K562 (cell line): ENCODE data around the gene SGPL1. TPM values are rescaled to one million over a fixed set of nuclear protein-coding genes. Genes with fewer than 3 reads are reported as not detected.

Source experiments
- ATAC-seq: fragments of 200-7000 bp; cut with Tn5 transposase; 3 replicates; pipeline ENCODE4 v1.9.1; 2020; ENCODE audit warnings: moderate library complexity
- Bru-seq: library from RNA; stranded (reverse); fragments of 400-500 nt; gene quantifications from one replicate; lab custom pipeline; 2021; lab: Mats Ljungman, UMichigan
- BruChase-seq, 2 experiments: library from RNA; stranded (reverse); fragments of 400-500 nt; gene quantifications; one replicate each; lab custom pipeline; 2021; lab: Mats Ljungman, UMichigan
- BruUV-seq: library from RNA; stranded (reverse); fragments of 400-500 nt; replicated peaks from 2 replicates; lab custom pipeline; 2021; lab: Mats Ljungman, UMichigan
- CTCF ChIA-PET: fragments of 300-600 bp; formaldehyde crosslinking; extraction: SDS; loops from one replicate; lab custom pipeline; 2021; ENCODE audit warnings: low intra/inter-chr PET ratio; lab: Yijun Ruan, JAX
- POLR2A ChIA-PET: fragments of 300-600, 350-650 bp; sonication (Branson Sonifier 250); formaldehyde crosslinking; extraction: SDS; loops from one replicate; lab custom pipeline; 2021; ENCODE audit warnings: antibody characterized with exemption, inconsistent platforms; lab: Yijun Ruan, JAX
- DNase-seq, 4 experiments: peaks; one replicate each; pipeline versions ENCODE4 v3.0.0 to v3.0.0-alpha.2; 2011 to 2018; ENCODE audit warnings: low spot score in 3 of 4, mixed read lengths in 3 of 4; ENCODE audit errors: extremely low read depth in 1 of 4
- FAIRE-seq: peaks from 2 replicates; lab custom pipeline; 2011; peaks lifted over from hg19 to GRCh38; lab: Jason Lieb, UNC
- H2AFZ ChIP-seq: 2 replicates; pipeline ENCODE4 v1.6.0; 2011; ENCODE audit warnings: low read depth, low read length, control low read depth, inconsistent platforms
- H3K27ac ChIP-seq: fragments of 200-600 bp; 3 replicates; pipeline ENCODE4 v1.8.0; 2011; ENCODE audit warnings: low read depth, mild to moderate bottlenecking, control low read depth, inconsistent platforms, low read length, moderate library complexity, mixed read lengths; ENCODE audit errors: extremely low read depth
- H3K27me3 ChIP-seq, 2 experiments: fragments of 300-600 bp in 1 of 2; 2 replicates in 1 of 2; 3 replicates in 1 of 2; pipeline versions ENCODE4 v1.6.0 to v1.8.0; 2011; ENCODE audit warnings: inconsistent platforms in 2 of 2, low read length in 2 of 2, mild to moderate bottlenecking in 1 of 2, mixed read lengths in 1 of 2, moderate library complexity in 1 of 2; ENCODE audit not compliant: control insufficient read depth in 2 of 2, insufficient read depth in 2 of 2
- H3K36me3 ChIP-seq: fragments of 300-600 bp; 3 replicates; pipeline ENCODE4 v1.8.0; 2011; ENCODE audit warnings: mild to moderate bottlenecking, low read length, inconsistent platforms; ENCODE audit not compliant: control insufficient read depth, insufficient read depth
- H3K4me1 ChIP-seq, 2 experiments: fragments of 200-600 bp in 1 of 2; replicated peaks in 1 of 2; 2 replicates in 1 of 2; 3 replicates in 1 of 2; pipeline versions ENCODE4 v1.5.1 to v1.8.0; 2011; ENCODE audit warnings: inconsistent platforms in 2 of 2, low read length in 2 of 2, mild to moderate bottlenecking in 1 of 2, mixed read lengths in 1 of 2, moderate library complexity in 1 of 2; ENCODE audit not compliant: control insufficient read depth in 2 of 2, insufficient read depth in 2 of 2
- H3K4me2 ChIP-seq: 2 replicates; pipeline ENCODE4 v1.6.1; 2011; ENCODE audit warnings: low read length, control low read depth, inconsistent platforms, mixed read lengths; ENCODE audit not compliant: insufficient read depth
- H3K4me3 ChIP-seq: fragments of 200-600 bp; sonication (generic), shearing (Covaris generic); 2 replicates; pipeline ENCODE4 v1.5.1; 2016; ENCODE audit warnings: control low read depth, inconsistent platforms
- H3K79me2 ChIP-seq: fragments of 200-600 bp; 3 replicates; pipeline ENCODE4 v1.8.0; 2011; ENCODE audit warnings: low read length, inconsistent platforms; ENCODE audit not compliant: control insufficient read depth, insufficient read depth
- H3K9ac ChIP-seq, 2 experiments: 2 replicates each; pipeline versions ENCODE4 v1.6.0 to v1.6.1; 2011; ENCODE audit warnings: low read depth in 2 of 2, low read length in 2 of 2, control low read depth in 1 of 2, inconsistent platforms in 1 of 2, mild to moderate bottlenecking in 1 of 2, mixed read lengths in 1 of 2; ENCODE audit not compliant: insufficient read depth in 1 of 2
- H3K9me1 ChIP-seq: one replicate; pipeline ENCODE4 v1.6.0; 2011; ENCODE audit warnings: inconsistent platforms, mild to moderate bottlenecking, low read length, moderate library complexity; ENCODE audit not compliant: control insufficient read depth, insufficient read depth
- H3K9me3 ChIP-seq: replicated peaks from 2 replicates; pipeline ENCODE4 v1.5.1; 2011; ENCODE audit warnings: low read depth, low read length, inconsistent platforms; ENCODE audit not compliant: control insufficient read depth, insufficient read depth
- H4K20me1 ChIP-seq: replicated peaks from 2 replicates; pipeline ENCODE4 v1.6.1; 2011; ENCODE audit warnings: low read length, inconsistent platforms, mixed read lengths; ENCODE audit not compliant: control insufficient read depth, insufficient read depth
- CCNT2 ChIP-seq: IDR thresholded peaks from 2 replicates; pipeline ENCODE4 v1.6.1; 2011; ENCODE audit warnings: borderline replicate concordance, low read depth, mild to moderate bottlenecking, moderate library complexity, mixed read lengths, low read length; ENCODE audit not compliant: insufficient read length; ENCODE audit errors: extremely low read depth
- ELF1 ChIP-seq: fragments of 200-800 bp; sonication (Bioruptor generic); IDR thresholded peaks from 2 replicates; pipeline ENCODE4 v1.6.1; 2016; ENCODE audit warnings: missing genetic modification characterization, missing compliant biosample characterization
- GATA2 ChIP-seq: sonication (generic); formaldehyde crosslinking; IDR thresholded peaks from 2 replicates; pipeline ENCODE4 v1.4.0; 2020; ENCODE audit warnings: mild to moderate bottlenecking, missing genetic modification reagents
- HNRNPL ChIP-seq: fragments of 200-400 bp; formaldehyde crosslinking; IDR thresholded peaks from 2 replicates; pipeline ENCODE4 v1.6.1; 2017; ENCODE audit warnings: low read depth, mild to moderate bottlenecking, low read length
- SMARCB1 ChIP-seq: IDR thresholded peaks from 2 replicates; pipeline ENCODE4 v1.6.1; 2011; ENCODE audit warnings: improper control_type of control experiment, low read depth; ENCODE audit not compliant: insufficient read length
- SP1 ChIP-seq: sonication (generic); formaldehyde crosslinking; IDR thresholded peaks from 2 replicates; pipeline ENCODE4 v1.8.1; 2022; ENCODE audit warnings: mild to moderate bottlenecking, missing genetic modification reagents
- ZBTB1 ChIP-seq: sonication (generic); formaldehyde crosslinking; IDR thresholded peaks from 2 replicates; pipeline ENCODE4 v1.8.1; 2023; ENCODE audit warnings: missing genetic modification reagents, low read depth, mild to moderate bottlenecking, borderline replicate concordance
- ZFPM2 ChIP-seq: fragments of 250-450 bp; sonication (Bioruptor Pico); IDR thresholded peaks from 2 replicates; pipeline ENCODE4 v1.5.1; 2022; ENCODE audit warnings: mild to moderate bottlenecking
- ZFX ChIP-seq: sonication (generic); formaldehyde crosslinking; IDR thresholded peaks from 2 replicates; pipeline ENCODE4 v1.8.0; 2022; ENCODE audit warnings: mild to moderate bottlenecking, missing genetic modification reagents, moderate library complexity
- ZNF232 ChIP-seq: sonication (generic); formaldehyde crosslinking; IDR thresholded peaks from 2 replicates; pipeline ENCODE4 v1.8.0; 2022; ENCODE audit warnings: mild to moderate bottlenecking, missing genetic modification reagents
- WGBS: fragments of 100-300 bp; shearing (Covaris generic); methylation state at CpG from one replicate; pipeline ENCODE4 v1.1.6; 2016; ENCODE audit warnings: low coverage, mixed read lengths; ENCODE audit not compliant: insufficient coverage; ENCODE audit errors: missing lambda C conversion rate; 5-methylcytosine and 5-hydroxymethylcytosine counted together
- in situ Hi-C: fragments of 300-500 bp; cut with MboI; formaldehyde crosslinking; loops from 4 replicates; pipeline ENCODE4 v1.15.0; 2018; ENCODE audit warnings: inconsistent platforms, mixed read lengths
- intact Hi-C: fragments of 100-400 bp; cut with micrococcal nuclease; formaldehyde crosslinking; loops from 2 replicates; pipeline ENCODE4 v1.14.2; 2022
- long read RNA-seq, 3 experiments: library from polyadenylated mRNA in 2 of 3; library from RNA in 1 of 3; unstranded in 2 of 3; stranded (forward) in 1 of 3; transcript quantifications; one replicate each; pipeline ENCODE4 v2.0.0, GENCODE V29; 2019 to 2022
- polyA minus RNA-seq, 3 experiments: library from RNA; depleted of rRNA, polyadenylated mRNA; stranded (reverse); fragments of >200 nt; gene quantifications; 2 replicates each; pipeline ENCODE4 v1.2.3, GENCODE V29; 2011
- polyA plus RNA-seq, 8 experiments: library from polyadenylated mRNA; depleted of rRNA in 4 of 8; stranded (reverse) in 5 of 8; unstranded in 3 of 8; fragments of >200 nt; fragmentation: Nextera tagmentation in 2 of 8; fragmentation: Illumina TruSeq in 1 of 8; extraction: Ambion mirVana in 2 of 8; extraction: Trizol in 1 of 8; gene quantifications; 2 replicates each; pipeline versions ENCODE4 v1.2.1 to v1.2.3, GENCODE V29; 2011 to 2014; ENCODE audit warnings: inconsistent platforms in 1 of 8, missing spikeins in 1 of 8
- total RNA-seq, 7 experiments: library from RNA; depleted of rRNA in 6 of 7; stranded (reverse); fragments of >200 nt in 6 of 7; fragmentation: Illumina TruSeq in 2 of 7; extraction: Trizol in 2 of 7; gene quantifications; 2 replicates each; pipeline versions ENCODE4 v1.2.1 to v1.2.3, GENCODE V29; 2011 to 2021; ENCODE audit warnings: low replicate concordance in 1 of 7
- TF ChIP-seq, protein P1 (sequence below): sonication (generic); formaldehyde crosslinking; IDR thresholded peaks from 2 replicates; pipeline ENCODE4 v1.8.0; 2022; ENCODE audit warnings: missing genetic modification reagents, mild to moderate bottlenecking, borderline replicate concordance

Gene SGPL1, protein sequence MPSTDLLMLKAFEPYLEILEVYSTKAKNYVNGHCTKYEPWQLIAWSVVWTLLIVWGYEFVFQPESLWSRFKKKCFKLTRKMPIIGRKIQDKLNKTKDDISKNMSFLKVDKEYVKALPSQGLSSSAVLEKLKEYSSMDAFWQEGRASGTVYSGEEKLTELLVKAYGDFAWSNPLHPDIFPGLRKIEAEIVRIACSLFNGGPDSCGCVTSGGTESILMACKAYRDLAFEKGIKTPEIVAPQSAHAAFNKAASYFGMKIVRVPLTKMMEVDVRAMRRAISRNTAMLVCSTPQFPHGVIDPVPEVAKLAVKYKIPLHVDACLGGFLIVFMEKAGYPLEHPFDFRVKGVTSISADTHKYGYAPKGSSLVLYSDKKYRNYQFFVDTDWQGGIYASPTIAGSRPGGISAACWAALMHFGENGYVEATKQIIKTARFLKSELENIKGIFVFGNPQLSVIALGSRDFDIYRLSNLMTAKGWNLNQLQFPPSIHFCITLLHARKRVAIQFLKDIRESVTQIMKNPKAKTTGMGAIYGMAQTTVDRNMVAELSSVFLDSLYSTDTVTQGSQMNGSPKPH
- 37.0 and 55.4 TPM in 2 replicates for total RNA-seq (2011; cell fraction: chromatin; rRNA removed; ENCODE audit: low replicate concordance)
- 23.6 and 26.2 TPM in 2 replicates for total RNA-seq (2011; cell fraction: nucleolus; rRNA removed)
- total RNA-seq (2011; cell fraction: nucleoplasm; rRNA removed) = 42.4 and 57.2 TPM in 2 replicates
- total RNA-seq (2014; rRNA removed) (7.2 and 7.8 TPM in 2 replicates), total RNA-seq (2014; rRNA removed; fragmentation: Illumina TruSeq; extraction: Trizol) (11.2 and 12.6 TPM in 2 replicates), total RNA-seq (2015; rRNA removed; fragmentation: Illumina TruSeq; extraction: Trizol) (8.7 and 9.2 TPM in 2 replicates), total RNA-seq (2021) (11.4 and 18.0 TPM in 2 replicates), polyA plus RNA-seq (2011; rRNA removed) (6.8 and 9.5 TPM in 2 replicates), polyA plus RNA-seq (2014; fragmentation: Illumina TruSeq; extraction: Trizol) (6.3 and 6.5 TPM in 2 replicates), polyA plus RNA-seq (2014; fragmentation: Nextera tagmentation; extraction: Ambion mirVana) (1 to 10 TPM; 8.5 to 9.1 TPM), polyA plus RNA-seq (2014; rRNA removed) (5.3 and 6.0 TPM in 2 replicates), polyA minus RNA-seq (2011; rRNA and poly(A)+ RNA removed) (26.6 and 27.8 TPM in 2 replicates), Bru-seq, nascent RNA (percentile 69 among the genes with signal in this experiment), BruChase-seq, experiment 1, labeled RNA remaining after a 2-hour chase (percentile 74 among the genes with signal in this experiment), BruChase-seq, experiment 2, labeled RNA remaining after a 6-hour chase (percentile 73 among the genes with signal in this experiment)
- polyA plus RNA-seq (2011; cell fraction: cytosol; rRNA removed) = 4.0 and 6.0 TPM in 2 replicates
- 10.9 and 11.4 TPM in 2 replicates for polyA plus RNA-seq (2011; cell fraction: nucleus; rRNA removed)
- polyA plus RNA-seq (2012) = 6.8 and 10.3 TPM in 2 replicates
- 5.7 and 6.1 TPM in 2 replicates for polyA minus RNA-seq (2011; cell fraction: cytosol; rRNA and poly(A)+ RNA removed)
- polyA minus RNA-seq (2011; cell fraction: nucleus; rRNA and poly(A)+ RNA removed) = 7.0 and 12.2 TPM in 2 replicates
- long read RNA-seq, experiment 1, full-length matches to known transcripts = 2 of 27 reads
- long read RNA-seq, experiment 1, partial matches to known transcripts = 1 of 27 reads
- long read RNA-seq, experiment 1, other reads (novel, unspliced or antisense) = 24 of 27 reads
- long read RNA-seq, experiment 2, partial matches to known transcripts = 0 of 3 reads
- long read RNA-seq, experiment 2, other reads (novel, unspliced or antisense) = 2 of 3 reads
- long read RNA-seq, experiment 3, full-length matches to known transcripts = 1 of 7 reads
- long read RNA-seq, experiment 3, partial matches to known transcripts = 1 of 7 reads
- long read RNA-seq, experiment 3, other reads (novel, unspliced or antisense) = 5 of 7 reads

DNA sequence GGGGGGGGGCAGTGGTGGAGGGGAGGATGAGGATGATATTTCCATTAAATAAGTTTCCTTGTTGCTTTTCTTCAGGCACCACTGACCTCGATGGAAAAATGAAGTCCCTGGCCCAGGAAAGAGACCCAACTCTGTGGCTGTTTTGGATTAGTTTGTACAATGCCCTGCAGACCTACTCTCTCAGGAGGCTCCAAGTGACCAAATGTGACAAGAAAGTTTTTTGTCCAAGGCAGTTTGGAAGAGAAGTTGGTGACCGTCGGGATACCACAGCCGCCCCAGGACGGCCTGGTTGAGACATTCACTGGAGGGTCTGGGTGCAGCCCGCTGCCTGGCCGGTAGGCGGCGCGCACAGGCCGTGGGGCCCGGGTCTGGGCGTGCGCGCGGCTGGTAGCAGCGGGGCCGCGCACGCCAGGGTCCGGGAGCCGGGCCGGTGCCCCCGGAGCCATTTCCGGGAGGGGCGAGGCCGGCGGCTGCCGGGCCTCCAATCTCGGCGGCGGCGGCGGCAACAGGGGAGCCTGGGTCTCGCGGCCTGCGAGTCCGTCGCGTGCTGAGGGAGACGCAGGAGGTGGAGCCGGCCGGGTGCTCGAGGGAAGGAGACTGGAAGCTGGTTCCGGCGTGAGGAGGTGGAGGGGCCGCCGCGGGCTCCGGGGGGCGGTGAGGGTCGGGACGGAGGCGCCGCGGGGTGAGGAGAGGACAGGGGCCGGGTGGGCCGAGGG is at the start of gene SGPL1:
SGPL1 (plus strand) TSS at position 445 of the 716 bp plus-strand sequence. CDS start 906 bp downstream, outside the sequence.
- H3K4me3 ChIP-seq = peak within 1 kb of the TSS; percentile 80
- peak within 1 kb of the TSS; percentile 58 to 93 for H3K9ac ChIP-seq
- H3K4me1 ChIP-seq = peaks cover 22 to 25% of the 10 kb centered on the region in 2 experiments
- H2AFZ ChIP-seq = peak within 1 kb of the TSS; percentile 92
- no TSS peak for BruUV-seq
- CTCF ChIA-PET = interaction anchor here (4.2 kb wide), 1 partner anchor 65 kb away, joined by 27 read pairs; no protein-coding TSS in a partner anchor
- 0 out of 2 replicates have a peak, but pooled peaks cover 3% of the 10 kb centered on the region for H4K20me1 ChIP-seq
- 0 out of 3 replicates have a peak, but pooled peaks cover 2% of the 10 kb centered on the region for H3K79me2 ChIP-seq
- peak; percentile 65 for FAIRE-seq
- POLR2A ChIA-PET = interaction anchor here (0.7 to 0.9 kb wide), 2 partner anchors 27 to 63 kb away, joined by 3 to 4 read pairs; no protein-coding TSS in a partner anchor
- in situ Hi-C loops = loop anchor here (10.0 kb wide), 1 partner anchor 69 kb away; the partner anchor contains the start of gene PCBD1
- peaks cover 4% of the 10 kb centered on the region; the same call in 1 of the 3 replicates for H3K36me3 ChIP-seq
- peak; percentile 91 to 99 (median 98) for DNase-seq
- peak; percentile 90 for ATAC-seq
- H3K9me1 ChIP-seq = no peaks in the 10 kb centered on the region
- H3K27me3 ChIP-seq = no peaks in the 10 kb centered on the region
- peak within 1 kb of the TSS; percentile 43; the same call in 2 of the 3 replicates for H3K27ac ChIP-seq
- H3K9me3 ChIP-seq = no peaks in the 10 kb centered on the region
- 4% methylated on average over 46 of the region's 58 CpGs for WGBS
- H3K4me2 ChIP-seq = peak within 1 kb of the TSS; percentile 97
- intact Hi-C loops = loop anchor here (1.0 to 5.0 kb wide), 3 partner anchors 65 to 265 kb away; no protein-coding TSS in a partner anchor
- TF ChIP-seq ELF1 (tag) (peak; percentile 86), CCNT2 (peak; percentile 78), SP1 (no peak), ZBTB1 (CRISPR knock-in tag) (no peak), GATA2 (CRISPR knock-in tag) (no peak), ZFX (CRISPR knock-in tag) (peak; percentile 68), HNRNPL (peak; percentile 92), ZNF232 (CRISPR knock-in tag) (0 out of 2 replicates have a peak, but pooled peaks have one; percentile 56), ZFPM2 (no peak), SMARCB1 (no peak)
- TF ChIP-seq, protein P1, sequence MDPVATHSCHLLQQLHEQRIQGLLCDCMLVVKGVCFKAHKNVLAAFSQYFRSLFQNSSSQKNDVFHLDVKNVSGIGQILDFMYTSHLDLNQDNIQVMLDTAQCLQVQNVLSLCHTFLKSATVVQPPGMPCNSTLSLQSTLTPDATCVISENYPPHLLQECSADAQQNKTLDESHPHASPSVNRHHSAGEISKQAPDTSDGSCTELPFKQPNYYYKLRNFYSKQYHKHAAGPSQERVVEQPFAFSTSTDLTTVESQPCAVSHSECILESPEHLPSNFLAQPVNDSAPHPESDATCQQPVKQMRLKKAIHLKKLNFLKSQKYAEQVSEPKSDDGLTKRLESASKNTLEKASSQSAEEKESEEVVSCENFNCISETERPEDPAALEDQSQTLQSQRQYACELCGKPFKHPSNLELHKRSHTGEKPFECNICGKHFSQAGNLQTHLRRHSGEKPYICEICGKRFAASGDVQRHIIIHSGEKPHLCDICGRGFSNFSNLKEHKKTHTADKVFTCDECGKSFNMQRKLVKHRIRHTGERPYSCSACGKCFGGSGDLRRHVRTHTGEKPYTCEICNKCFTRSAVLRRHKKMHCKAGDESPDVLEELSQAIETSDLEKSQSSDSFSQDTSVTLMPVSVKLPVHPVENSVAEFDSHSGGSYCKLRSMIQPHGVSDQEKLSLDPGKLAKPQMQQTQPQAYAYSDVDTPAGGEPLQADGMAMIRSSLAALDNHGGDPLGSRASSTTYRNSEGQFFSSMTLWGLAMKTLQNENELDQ (CRISPR knock-in tag) = no peak
